IPS-15b (cell line): ENCODE data around the gene TRAF4.
A peak's percentile ranks its signal among the peaks of the same experiment; 100 is the strongest.

Source experiments
- H3K27me3 ChIP-seq: one replicate; pipeline ENCODE4 v1.6.1; 2013; ENCODE audit warnings: low read length; ENCODE audit not compliant: control insufficient read depth, insufficient read depth
- H3K36me3 ChIP-seq: one replicate; pipeline ENCODE4 v1.6.1; 2013; ENCODE audit warnings: low read length; ENCODE audit not compliant: control insufficient read depth, insufficient read depth
- H3K4me1 ChIP-seq: one replicate; pipeline ENCODE4 v1.6.1; 2013; ENCODE audit warnings: mild to moderate bottlenecking, low read length; ENCODE audit not compliant: control insufficient read depth, insufficient read depth
- H3K4me3 ChIP-seq: one replicate; pipeline ENCODE4 v1.5.1; 2013; ENCODE audit warnings: low read depth, low read length
- H3K9ac ChIP-seq: one replicate; pipeline ENCODE4 v1.6.1; 2013; ENCODE audit warnings: low read depth, mild to moderate bottlenecking, low read length
- H3K9me3 ChIP-seq: one replicate; pipeline ENCODE4 v1.6.1; 2013; ENCODE audit warnings: mild to moderate bottlenecking, low read length; ENCODE audit not compliant: control insufficient read depth, insufficient read depth

Gene TRAF4, protein sequence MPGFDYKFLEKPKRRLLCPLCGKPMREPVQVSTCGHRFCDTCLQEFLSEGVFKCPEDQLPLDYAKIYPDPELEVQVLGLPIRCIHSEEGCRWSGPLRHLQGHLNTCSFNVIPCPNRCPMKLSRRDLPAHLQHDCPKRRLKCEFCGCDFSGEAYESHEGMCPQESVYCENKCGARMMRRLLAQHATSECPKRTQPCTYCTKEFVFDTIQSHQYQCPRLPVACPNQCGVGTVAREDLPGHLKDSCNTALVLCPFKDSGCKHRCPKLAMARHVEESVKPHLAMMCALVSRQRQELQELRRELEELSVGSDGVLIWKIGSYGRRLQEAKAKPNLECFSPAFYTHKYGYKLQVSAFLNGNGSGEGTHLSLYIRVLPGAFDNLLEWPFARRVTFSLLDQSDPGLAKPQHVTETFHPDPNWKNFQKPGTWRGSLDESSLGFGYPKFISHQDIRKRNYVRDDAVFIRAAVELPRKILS

DNA sequence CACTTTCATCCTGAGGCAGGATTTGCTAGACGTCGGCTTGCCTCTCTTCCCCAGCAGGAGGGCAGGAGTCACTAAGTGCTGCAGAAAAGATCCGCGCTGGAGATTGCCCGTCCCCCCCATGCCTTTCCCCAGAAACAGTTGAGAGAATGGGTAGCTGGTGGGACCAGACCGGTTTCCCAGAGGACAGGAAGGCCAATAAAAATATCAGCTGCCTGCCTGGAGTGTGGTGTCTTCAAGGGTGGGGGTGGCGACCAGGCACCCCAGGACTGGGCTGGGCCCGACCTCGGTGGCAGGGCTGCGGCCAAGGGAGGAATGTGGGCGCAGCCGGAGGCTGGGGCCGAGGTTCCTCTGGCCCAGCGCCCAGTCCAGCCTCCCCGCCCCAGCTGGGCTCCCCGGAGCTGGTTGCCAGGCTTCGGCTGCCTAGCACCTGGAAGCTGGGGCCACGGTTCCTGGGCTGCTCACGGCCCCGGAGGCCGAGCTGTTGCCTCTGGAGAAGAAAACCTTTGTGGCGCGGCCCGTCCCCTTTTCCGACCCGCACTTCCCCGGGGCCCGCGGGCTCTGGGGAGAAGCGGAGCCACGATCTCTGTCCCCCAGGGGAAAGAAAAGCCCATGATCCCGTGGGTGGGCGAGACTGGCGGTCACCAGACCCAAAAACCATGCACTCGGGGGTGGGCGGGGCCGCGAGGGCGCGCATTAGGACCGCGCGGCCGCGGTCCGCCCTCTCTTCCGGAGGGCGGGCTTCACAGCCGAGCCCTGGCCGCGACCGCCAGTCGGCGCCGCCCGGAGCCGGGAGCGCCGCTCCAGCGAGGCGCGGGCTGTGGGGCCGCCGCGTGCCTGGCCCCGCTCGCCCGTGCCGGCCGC lies at the start of gene TRAF4:
Gene TRAF4 (plus strand): TSS at position 769 of the 861 bp plus-strand sequence. CDS start 102 bp downstream, outside the sequence.
- H3K36me3 ChIP-seq = peaks cover 27% of the 10 kb centered on the region
- H3K27me3 ChIP-seq = no peaks in the 10 kb centered on the region
- H3K9me3 ChIP-seq = no peaks in the 10 kb centered on the region
- H3K9ac ChIP-seq = peak within 1 kb of the TSS; percentile 92
- peaks cover 16% of the 10 kb centered on the region for H3K4me1 ChIP-seq
- H3K4me3 ChIP-seq = peak within 1 kb of the TSS; percentile 93

DNA sequence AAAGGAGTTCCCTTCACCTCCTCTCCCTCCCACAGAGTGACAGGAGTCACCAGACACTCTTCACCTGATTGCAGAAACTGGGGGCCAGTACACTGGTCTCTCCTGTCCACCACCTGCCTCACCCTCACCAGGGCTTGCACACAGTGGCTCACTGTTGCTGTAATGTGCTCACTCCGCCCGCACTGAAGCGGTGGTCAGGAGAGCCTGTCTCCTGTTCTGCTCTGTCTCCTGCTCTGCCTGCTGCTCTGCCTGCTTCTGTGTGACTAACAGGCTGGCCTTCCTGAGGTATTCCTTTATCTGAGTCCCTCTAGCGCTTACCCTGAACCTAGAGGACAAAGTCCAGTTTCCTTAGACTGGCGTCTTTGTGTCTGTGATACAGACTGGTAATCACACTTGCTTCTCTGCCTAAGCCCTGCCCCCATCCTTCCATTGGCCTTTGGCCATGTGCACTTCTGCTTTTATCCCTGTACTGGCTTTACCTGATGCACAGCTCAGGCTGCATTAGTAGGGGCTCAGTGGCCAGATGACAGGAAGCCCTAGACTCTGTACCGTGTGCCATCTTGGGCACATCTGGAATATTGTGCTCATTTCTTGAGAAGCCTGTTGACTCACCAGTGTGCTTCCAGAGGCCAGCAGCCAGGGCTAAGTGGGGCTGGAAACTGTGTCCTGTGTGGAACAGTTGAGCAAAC lies 45.4 kb upstream of the TRAF4 start:
- Histone ChIP-seq H3K36me3 (peaks cover 86% of the 10 kb centered on the region), H3K4me3 (no peak overlapping the region), H3K9me3 (no peaks in the 10 kb centered on the region), H3K9ac (no peak overlapping the region), H3K27me3 (no peaks in the 10 kb centered on the region), H3K4me1 (no peaks in the 10 kb centered on the region)

DNA sequence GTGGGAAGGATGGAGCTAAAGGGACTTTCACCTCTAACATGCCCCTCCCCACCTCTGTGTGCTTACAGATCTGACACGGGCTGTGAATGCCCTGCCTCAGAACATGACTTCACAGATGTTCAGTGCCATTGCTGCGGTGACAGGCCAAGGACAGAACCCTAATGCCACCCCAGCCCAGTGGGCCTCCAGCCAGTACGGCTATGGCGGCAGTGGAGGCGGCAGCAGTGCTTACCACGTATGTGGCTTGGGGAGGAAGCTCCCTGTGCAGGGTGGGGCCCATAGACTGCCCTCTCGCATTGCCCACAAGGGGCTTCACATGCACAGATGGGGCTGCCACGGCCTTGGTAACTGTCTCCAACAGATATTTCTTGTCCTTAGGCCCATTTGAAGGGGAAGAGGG lies 43.5 kb upstream of the TRAF4 start:
- no peak overlapping the region for H3K9ac ChIP-seq
- no peaks in the 10 kb centered on the region for H3K27me3 ChIP-seq
- no peaks in the 10 kb centered on the region for H3K9me3 ChIP-seq
- no peaks in the 10 kb centered on the region for H3K4me1 ChIP-seq
- no peak overlapping the region for H3K4me3 ChIP-seq
- H3K36me3 ChIP-seq = peaks cover 91% of the 10 kb centered on the region

DNA sequence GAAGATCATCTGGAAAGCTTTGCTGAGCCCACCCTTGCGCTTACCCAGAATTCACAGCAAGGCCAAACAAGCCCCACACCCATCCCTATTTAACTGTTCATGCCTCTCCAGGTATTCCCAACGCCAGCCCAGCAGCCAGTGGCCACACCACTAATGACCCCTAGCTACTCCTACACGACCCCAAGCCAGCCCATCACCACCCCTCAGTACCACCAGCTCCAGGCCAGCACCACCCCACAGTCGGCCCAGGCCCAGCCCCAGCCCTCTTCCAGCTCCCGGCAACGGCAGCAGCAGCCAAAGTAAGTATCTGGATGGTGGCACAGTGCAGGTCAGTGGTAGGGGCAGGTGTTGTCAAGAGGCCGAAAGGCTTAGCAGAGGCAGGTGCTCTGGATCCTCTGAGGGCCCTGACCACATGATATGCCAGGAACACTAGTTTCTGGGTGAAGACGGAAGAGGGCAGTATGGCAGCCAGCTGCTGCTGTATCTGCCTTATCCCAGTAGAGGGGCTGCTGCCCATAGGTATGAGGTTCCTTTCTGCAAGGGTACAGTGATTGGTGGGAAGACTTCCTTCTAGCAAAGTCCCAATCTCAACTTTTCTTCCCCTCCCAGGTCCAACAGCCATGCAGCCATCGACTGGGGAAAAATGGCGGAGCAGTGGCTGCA lies 42.9 kb upstream of the TRAF4 start:
- Histone ChIP-seq H3K4me1 (no peaks in the 10 kb centered on the region), H3K36me3 (peaks cover 91% of the 10 kb centered on the region)

DNA sequence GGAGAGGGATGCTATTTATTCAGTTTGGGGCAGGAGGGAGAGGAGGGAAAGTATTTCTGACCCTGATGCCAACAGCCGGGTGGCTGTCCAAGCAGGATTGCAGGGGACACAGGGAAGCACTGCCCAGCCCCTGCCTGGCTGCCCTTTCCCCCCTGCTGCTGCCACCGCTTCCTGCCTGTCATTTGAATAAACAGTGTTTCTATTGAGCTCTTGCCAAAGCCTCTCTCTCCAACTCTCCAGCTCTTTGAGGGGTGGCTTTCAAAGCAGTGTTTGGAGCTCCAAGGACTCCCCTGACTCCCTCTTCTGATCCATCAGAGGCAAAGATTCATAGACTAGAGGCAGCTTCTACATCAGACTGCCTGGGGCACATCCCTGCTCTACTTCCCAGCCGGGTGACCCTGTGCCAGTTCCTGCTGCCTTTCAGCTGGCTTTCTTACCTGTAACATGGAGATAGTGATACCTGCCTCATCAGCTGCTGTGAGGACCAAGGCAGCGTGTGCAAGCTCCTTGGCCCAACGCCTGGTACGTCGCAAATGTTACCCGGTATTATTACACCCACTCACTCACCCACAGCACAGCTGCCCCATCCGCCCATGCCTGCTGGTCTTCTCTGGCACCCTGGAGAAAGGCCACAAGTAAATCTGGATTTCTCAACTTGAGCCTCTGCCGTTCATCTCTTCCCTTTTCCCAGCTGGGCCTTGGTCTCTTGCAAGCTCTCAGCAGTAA lies 41.6 kb upstream of the TRAF4 start:
- no peaks in the 10 kb centered on the region for H3K27me3 ChIP-seq
- no peaks in the 10 kb centered on the region for H3K9me3 ChIP-seq
- peaks cover 3% of the 10 kb centered on the region for H3K4me1 ChIP-seq
- peaks cover 79% of the 10 kb centered on the region for H3K36me3 ChIP-seq
- no peak overlapping the region for H3K4me3 ChIP-seq
- no peak overlapping the region for H3K9ac ChIP-seq

More for the DNA sequence above, 42.9 kb upstream of the TRAF4 start:
- H3K9ac ChIP-seq = no peak overlapping the region
- no peaks in the 10 kb centered on the region for H3K27me3 ChIP-seq
- H3K4me3 ChIP-seq = no peak overlapping the region
- H3K9me3 ChIP-seq = no peaks in the 10 kb centered on the region

DNA sequence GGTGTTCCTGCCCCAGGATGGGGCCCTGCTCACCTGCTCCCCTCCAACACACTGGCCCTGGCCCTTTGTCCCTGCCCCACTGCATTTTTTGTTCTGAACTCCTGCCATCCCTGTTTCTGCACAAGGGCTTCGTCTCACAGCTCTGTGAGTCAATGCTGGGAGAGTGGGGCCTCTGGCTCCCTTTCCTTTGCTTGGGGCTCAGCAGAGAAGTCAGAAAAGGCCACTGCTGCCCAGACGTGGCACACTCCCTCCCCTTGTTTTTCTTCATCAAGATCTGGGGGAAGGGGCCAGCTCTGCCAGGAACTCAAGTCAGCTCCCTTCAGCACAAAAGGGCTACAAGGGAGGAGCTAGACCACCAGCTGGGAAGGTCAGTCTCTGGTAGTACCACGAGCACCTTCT lies 41.1 kb upstream of the TRAF4 start:
- H3K36me3 ChIP-seq = peaks cover 73% of the 10 kb centered on the region

DNA sequence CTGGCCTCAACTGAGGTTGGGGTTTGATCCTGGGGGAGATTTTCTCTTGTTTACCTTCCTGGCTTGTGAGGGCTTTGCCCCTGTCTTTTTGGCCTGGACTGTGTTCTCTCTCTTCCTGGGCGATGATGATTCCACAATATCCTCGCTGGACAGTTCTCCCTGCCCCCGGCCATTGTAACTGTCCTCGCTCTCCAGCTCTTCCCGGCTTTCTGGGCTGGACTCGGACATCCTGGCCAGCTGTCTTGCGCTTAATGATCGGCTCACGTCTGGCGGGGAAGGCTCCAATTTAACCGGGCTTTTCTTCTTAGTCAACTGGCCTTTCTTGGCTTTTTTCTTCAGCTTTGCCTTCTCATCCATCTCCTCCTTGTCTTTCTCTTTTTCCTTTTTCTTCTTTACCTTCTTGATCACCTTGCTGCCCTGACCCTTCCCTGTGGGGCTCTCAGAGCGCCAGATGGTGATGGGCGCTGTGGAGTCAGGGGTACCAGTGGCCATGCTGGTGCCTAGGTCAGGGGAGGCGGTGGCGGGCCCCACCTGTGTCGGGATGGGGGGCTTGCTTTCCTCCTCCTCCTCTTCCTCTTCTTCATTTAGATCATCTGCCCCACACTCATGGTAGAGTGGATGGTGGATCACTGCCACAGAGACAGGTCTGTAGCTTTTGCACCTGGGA lies 40.1 kb upstream of the TRAF4 start:
- no peak overlapping the region for H3K4me3 ChIP-seq
- peaks cover 64% of the 10 kb centered on the region for H3K36me3 ChIP-seq
- peaks cover 3% of the 10 kb centered on the region for H3K4me1 ChIP-seq
- no peaks in the 10 kb centered on the region for H3K9me3 ChIP-seq
- H3K9ac ChIP-seq = no peak overlapping the region
- H3K27me3 ChIP-seq = no peaks in the 10 kb centered on the region

More for the DNA sequence above, 41.1 kb upstream of the TRAF4 start:
- Histone ChIP-seq H3K9me3 (no peaks in the 10 kb centered on the region), H3K4me3 (no peak overlapping the region), H3K4me1 (peaks cover 3% of the 10 kb centered on the region), H3K27me3 (no peaks in the 10 kb centered on the region), H3K9ac (no peak overlapping the region)

DNA sequence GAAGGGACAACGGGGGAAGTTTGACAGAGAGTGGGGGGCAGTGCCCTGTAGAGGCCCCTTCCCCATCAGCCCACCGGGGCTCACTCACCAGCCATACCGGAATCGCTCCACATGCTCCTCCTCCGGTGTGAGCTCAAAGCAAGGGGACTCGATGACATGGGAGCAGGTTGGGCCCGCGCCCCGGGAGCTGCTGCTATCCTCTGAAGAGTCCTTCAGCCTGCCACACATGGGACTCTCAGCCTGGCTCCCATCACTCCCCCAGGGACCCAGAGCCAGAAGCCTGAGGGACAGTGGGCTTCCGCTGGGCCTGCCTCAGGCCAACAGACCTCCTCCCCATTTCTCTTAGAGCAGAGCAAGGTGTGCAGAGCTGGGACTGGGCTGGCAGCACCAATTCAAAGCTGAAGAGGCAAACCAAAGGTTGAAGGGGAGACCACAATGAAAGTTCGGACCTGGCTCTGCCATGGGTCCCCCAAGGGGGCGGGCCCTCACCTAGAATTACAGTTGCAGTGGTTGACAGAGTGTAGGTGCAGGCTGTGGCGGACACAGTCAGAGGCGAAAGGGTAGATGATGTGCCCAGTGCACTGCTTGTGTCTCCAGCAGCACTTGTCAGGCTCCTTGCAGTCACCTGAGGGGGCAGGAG lies 39.5 kb upstream of the TRAF4 start:
- H3K9me3 ChIP-seq = no peaks in the 10 kb centered on the region
- no peak overlapping the region for H3K4me3 ChIP-seq
- peaks cover 58% of the 10 kb centered on the region for H3K36me3 ChIP-seq
- H3K27me3 ChIP-seq = no peaks in the 10 kb centered on the region
- H3K4me1 ChIP-seq = peaks cover 3% of the 10 kb centered on the region
- H3K9ac ChIP-seq = no peak overlapping the region

DNA sequence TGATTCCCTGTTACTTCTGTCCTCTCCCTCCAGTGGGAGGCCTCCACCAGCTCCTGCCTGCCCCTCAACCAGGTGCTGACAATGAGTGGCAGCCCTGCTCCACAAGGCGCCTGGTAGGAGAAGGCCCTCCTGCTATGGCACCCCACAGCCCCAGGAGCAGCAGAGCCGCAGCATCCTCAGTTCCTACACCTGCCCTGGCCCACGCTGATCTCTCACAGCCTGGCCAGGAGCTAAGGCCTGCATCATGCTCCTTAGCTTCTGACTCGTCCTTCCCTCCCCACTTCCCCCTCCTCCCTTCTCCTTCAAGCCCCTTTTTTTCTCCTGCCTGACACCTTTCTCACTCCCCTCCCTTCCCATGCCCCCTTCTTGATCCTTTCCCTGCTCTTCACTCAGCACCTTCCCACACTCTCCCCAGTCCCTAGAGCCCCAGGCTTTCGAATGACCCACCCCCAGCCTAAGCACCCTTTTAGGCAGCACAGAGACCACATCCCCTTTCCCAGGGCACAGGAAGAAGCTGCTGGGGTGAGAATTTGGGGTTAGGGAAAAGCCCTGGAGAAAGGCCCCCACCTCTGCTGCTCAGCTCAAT lies 38.6 kb upstream of the TRAF4 start:
- Histone ChIP-seq H3K4me1 (peaks cover 3% of the 10 kb centered on the region), H3K9me3 (no peaks in the 10 kb centered on the region), H3K4me3 (no peak overlapping the region), H3K9ac (no peak overlapping the region), H3K36me3 (peaks cover 50% of the 10 kb centered on the region), H3K27me3 (no peaks in the 10 kb centered on the region)
